ENCODE measurements around the gene EMP2.
"Not testable (repeated sequence)": the region's sequence is repeated elsewhere in the genome, so short reads cannot be mapped to it uniquely, and the experiment has no call there.

Gene EMP2

GRCh38 chr16:10552281-10552680 lies 28.1 kb downstream of the EMP2 start:
- DNase-seq (ENCODE audit: low read depth in 2 of 2): no peak

- DNase-seq (ENCODE audit: low read depth in 2 of 2): no peak
These were observed 28.5 kb downstream of the EMP2 start for GRCh38 chr16:10551881-10552280.

- DNase-seq (ENCODE audit: low read depth in 2 of 2): no peak
These were observed 32.0 kb downstream of the EMP2 start for GRCh38 chr16:10548404-10548803.

DNA sequence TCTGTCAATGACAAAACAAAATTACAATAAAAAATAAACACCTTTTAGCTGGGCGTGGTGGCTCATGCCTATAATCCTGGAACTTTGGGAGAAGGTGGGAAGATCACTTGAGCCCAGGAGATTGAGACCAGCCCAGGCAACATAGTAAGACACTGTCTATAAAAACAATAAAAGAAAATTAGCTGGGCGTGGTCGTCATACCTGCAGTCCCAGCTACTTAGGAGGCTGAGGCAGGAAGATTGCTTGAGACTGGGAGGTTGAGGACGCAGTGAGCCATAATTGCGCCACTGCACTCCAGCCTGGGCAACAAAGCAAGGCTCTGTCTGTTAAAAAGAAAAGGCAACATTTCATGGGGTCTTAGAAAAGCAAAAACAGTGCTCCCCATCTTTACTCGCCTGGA lies 32.7 kb downstream of the EMP2 start:
- no peak for DNase-seq (ENCODE audit: low read depth in 2 of 2)

DNA sequence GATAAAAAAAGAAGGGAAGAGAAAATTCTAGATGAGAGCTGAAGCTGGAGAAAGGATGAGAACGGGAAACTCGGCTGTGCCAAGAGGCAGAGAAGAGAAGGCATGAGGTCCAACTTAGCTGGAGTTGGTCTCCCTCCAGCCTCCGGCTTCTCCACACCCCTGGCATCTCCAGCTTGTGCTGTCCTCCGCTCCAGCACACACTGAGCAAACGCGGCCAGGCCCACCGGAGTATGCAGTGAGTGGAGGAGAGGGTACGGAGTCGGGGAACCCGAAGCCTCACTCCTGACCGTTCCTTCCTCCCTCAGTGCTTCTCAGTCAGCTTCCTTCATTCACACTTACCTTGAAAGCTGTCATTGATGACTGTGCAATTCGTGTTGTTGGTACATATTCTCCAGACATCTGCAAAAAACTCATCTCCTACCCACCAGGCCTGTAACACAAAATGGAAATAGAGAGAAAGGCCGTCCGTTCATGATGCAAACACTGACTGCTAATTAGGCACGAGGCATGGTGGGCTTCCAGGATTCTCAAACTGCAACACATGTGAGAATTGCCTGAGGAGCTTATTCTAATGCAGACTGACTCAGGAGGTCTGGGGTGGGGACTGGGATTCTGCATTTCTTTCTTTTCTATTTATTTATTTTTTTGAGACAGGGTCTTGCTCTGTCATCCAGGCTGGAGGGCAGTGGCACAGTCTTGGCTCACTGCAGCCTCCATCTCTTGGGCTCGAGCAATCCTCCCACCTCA lies 37.0 kb downstream of the EMP2 start:
- no peak for DNase-seq (ENCODE audit: low read depth in 2 of 2)

DNA sequence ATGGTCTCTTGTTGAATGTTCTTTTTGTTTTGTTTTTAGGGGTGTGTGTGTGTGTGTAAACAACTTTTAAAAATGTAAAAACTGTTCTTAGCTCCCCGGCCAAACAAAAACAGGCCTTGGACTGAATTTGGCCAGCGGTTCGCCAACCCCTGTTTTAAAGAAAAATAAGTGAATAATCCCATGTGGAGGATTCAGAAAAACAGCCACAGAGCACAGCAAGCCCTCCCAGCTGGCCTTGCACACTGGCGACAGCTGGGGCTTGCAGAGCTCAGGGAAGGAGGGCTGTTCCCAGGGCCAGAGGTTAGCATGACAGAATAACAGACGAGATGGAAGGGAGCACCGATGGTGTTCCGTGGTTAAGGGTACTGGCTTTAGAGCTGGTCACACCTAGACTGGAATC lies 39.0 kb downstream of the EMP2 start:
- DNase-seq (ENCODE audit: low read depth in 2 of 2): no peak

- DNase-seq (ENCODE audit: low read depth in 2 of 2): no peak
These were observed 40.6 kb downstream of the EMP2 start for GRCh38 chr16:10539793-10540192.

GRCh38 chr16:10539236-10539635 lies 41.2 kb downstream of the EMP2 start:
- DNase-seq (ENCODE audit: low read depth in 2 of 2): no peak

- no peak for DNase-seq (ENCODE audit: low read depth in 2 of 2)
These were observed 41.8 kb downstream of the EMP2 start for GRCh38 chr16:10538583-10538982.

- no peak for DNase-seq (ENCODE audit: low read depth in 2 of 2)
These were observed 42.5 kb downstream of the EMP2 start for GRCh38 chr16:10537946-10538345.

- DNase-seq (ENCODE audit: low read depth in 2 of 2): no peak
These were observed 43.5 kb downstream of the EMP2 start for GRCh38 chr16:10536814-10537389.

DNA sequence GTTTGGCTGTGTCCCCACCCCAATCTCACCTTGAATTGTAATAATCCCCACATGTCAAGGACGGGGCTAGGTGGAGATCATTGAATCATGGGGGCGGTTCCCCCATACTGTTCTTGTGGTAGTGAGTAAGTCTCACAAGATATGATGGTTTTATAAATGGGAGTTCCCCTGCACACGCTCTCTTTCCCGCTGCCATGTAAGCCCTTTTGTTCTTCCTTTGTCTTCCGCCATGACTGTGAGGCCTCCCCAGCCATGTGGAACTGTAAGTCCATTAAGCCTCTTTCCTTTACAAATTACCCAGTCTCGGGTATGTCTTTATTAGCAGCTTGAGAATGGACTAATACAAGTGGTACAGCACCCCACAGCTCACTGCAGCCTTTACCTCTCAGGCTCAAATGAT lies 44.1 kb downstream of the EMP2 start:
- not testable (repeated sequence) for DNase-seq (ENCODE audit: low read depth in 2 of 2)

DNA sequence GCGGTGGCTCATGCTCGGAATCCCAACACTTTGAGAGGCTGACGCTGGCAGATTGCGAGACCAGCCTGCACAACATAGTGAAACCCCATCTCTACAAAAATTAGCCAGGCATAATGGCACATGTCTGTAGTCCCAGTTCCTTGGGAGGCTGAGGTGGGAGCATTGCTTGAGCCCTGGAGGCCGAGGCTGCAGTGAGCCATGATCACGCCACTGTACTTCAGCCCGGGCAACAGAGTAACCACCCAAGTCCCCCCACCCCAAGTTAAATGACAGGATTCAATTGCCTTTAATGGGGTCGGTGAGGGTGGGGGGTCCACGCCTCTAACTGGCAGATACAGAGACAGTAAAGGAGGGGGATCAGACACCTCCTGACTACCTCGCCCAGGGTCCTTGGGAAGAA lies 44.9 kb downstream of the EMP2 start:
- DNase-seq (ENCODE audit: low read depth in 2 of 2): no peak

DNA sequence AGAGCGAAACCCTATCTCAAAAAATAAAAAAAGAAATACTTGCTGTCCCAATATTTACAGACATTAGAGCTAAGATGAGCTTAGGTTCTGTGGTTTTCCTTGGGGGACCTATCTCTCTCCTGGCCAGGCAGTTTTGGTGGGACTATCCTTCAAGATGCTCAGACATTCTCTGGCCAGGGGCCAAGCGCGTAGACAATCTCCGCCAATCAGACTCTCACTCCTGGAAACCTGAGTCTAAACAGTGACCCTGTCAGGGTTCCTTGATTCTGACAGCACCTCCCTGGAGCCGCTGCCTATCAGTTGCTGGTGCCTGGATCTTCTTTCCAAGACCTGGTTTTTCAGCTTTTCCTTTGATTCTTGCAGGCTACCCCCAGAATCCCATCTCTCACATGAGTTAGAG lies 45.6 kb downstream of the EMP2 start:
- DNase-seq (ENCODE audit: low read depth in 2 of 2): no peak

DNA sequence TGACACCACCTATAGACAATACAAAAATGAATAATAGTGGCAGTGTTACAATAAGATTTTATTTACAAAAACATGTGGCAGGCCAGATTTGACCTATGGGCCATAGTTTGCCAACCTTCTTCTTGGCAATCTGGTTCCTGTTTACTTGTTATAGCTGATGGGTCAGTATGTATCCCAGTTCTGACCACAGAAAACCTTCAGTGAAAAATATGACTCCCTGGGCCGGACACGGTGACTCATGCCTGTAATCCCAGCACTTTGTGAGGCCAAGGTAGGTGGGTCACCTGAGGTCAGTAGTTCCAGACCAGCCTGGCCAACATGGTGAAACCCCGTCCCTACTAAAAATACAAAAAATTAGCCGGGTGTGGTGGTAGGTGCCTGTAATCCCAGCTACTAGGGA lies 46.8 kb downstream of the EMP2 start:
- DNase-seq (ENCODE audit: low read depth in 2 of 2): not testable (repeated sequence)

DNA sequence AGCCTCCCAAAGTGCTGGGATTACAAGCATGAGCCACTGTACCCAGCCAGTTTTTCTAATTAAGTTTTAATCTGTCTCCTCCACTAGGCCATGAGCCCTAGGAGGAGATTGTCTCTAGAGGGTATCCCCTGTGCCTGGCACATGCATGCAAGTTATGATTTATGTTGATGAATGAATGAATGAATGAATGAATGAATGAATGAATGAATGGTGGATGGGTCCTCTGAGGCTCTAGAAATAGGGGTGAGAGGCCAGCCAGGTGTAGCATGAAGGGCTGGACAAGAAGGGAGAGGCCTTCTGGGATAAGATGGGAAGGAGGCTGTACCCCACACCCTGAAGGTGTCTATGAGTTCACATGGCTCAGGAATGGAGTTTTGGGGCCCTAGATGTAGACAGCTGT lies 48.8 kb downstream of the EMP2 start:
- no peak for DNase-seq (ENCODE audit: low read depth in 2 of 2)

DNA sequence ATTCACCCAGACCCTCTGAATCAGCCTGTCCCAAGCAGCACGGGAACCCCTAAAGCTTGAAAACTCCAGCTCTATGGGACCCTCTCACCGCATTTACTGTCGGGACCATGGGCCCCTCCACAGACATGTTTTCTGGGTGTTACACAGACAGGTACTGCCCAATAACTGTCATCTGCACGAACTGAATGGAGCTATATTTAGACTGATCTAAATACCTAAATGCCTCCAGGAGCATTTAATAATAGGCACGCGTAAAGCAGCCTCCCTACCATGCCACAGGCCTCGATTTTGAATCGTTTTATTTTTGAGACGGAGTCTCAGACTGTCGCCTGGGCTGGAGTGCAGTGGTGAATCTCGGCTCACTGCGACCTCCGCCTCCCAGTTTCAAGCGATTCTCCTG lies 49.7 kb downstream of the EMP2 start:
- DNase-seq (ENCODE audit: low read depth in 2 of 2): no peak

- no peak for DNase-seq (ENCODE audit: low read depth in 2 of 2)
These were observed 50.3 kb downstream of the EMP2 start for GRCh38 chr16:10529895-10530669.

DNA sequence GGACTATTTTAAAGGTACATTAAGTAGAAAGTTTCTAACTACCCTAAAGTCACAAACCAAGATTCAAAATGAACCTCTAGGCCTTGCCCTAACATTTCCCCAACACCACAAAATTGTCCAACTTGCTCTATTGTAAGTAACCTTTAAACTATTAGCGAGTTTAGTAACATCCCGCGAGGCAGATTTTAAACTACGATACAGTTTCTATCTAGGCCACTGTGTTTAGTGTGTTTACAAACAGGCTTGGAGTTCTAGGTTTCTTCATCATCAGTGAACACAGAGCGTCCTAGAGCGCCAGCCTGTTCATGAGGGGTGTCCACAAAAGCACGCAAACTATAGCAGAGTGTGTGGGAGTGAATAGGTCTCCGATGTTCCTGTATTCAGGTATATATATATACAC lies 51.8 kb downstream of the EMP2 start:
- DNase-seq (ENCODE audit: low read depth in 2 of 2): no peak

GRCh38 chr16:10526962-10527361 lies 53.4 kb downstream of the EMP2 start:
- DNase-seq (ENCODE audit: low read depth in 2 of 2): no peak

- DNase-seq (ENCODE audit: low read depth in 2 of 2): no peak
These were observed 55.1 kb downstream of the EMP2 start for GRCh38 chr16:10525214-10525825.

- DNase-seq (ENCODE audit: low read depth in 2 of 2): no peak
These were observed 57.4 kb downstream of the EMP2 start for GRCh38 chr16:10522966-10523365.
